ENCODE measurements around the gene PCDH9. TPM values are rescaled to one million over a fixed set of nuclear protein-coding genes. Genes with fewer than 3 reads are reported as not detected.

PCDH9 gene
- total RNA-seq, 6 experiments from 2014 or later = 1.6 to 3.9 (median 3.1) TPM

DNA sequence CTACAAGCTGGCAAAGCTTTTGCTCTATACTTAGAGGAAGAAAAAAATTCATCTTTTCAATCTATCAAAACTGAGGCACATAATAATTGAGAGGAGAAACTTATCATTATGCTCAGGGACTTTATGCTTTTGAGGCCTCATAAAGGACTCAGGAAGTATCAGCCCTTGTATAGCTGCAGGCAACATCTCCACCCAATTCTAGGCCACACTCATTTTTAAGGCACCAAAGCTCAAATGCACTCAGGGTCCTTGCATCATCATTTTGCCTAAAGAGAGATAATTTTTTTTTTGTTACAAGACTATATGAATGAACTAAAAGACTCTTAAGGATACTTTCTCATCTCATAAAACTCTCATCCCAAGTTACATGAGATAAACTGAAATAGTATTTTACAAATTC lies 78.5 kb downstream of the PCDH9 start:
- no peak overlapping the region for H3K4me3 ChIP-seq
- no peaks in the 10 kb centered on the region for H3K36me3 ChIP-seq
- ATAC-seq (no peak), DNase-seq (no peak)
- H3K4me1 ChIP-seq = no peaks in the 10 kb centered on the region
- no peaks in the 10 kb centered on the region for H3K27me3 ChIP-seq
- TF ChIP-seq, protein P1, sequence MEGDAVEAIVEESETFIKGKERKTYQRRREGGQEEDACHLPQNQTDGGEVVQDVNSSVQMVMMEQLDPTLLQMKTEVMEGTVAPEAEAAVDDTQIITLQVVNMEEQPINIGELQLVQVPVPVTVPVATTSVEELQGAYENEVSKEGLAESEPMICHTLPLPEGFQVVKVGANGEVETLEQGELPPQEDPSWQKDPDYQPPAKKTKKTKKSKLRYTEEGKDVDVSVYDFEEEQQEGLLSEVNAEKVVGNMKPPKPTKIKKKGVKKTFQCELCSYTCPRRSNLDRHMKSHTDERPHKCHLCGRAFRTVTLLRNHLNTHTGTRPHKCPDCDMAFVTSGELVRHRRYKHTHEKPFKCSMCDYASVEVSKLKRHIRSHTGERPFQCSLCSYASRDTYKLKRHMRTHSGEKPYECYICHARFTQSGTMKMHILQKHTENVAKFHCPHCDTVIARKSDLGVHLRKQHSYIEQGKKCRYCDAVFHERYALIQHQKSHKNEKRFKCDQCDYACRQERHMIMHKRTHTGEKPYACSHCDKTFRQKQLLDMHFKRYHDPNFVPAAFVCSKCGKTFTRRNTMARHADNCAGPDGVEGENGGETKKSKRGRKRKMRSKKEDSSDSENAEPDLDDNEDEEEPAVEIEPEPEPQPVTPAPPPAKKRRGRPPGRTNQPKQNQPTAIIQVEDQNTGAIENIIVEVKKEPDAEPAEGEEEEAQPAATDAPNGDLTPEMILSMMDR (IDR thresholded peaks at IDR 0.05) = no peak
- no peak for TF ChIP-seq POLR2A (IDR thresholded peaks at IDR 0.05)
- intact Hi-C loops (cut with DNase I) = no loop called here
- H3K27ac ChIP-seq = no peak overlapping the region
- H3K9me3 ChIP-seq = no peaks in the 10 kb centered on the region

DNA sequence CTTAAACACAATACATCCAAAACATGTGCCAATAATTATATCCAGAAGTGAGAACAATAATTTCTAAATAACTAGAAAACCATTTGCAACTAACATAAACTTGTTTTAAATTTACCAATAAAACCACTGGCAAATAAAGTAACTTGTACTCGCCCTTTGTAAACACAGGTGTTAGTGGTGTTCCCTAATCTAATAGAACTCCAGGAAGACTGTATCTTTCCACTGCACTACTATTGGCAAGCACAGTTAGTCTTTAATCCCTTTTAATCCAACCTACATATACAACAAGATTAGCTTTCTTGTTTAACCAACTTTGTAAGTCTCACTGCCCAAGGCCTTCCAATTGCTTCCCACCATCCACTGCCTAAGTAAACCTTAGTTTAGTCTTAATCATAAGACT lies 79.5 kb downstream of the PCDH9 start:
- intact Hi-C loops (cut with DNase I) = no loop called here
- Histone ChIP-seq H3K4me3 (no peak overlapping the region), H3K27ac (no peak overlapping the region), H3K4me1 (no peaks in the 10 kb centered on the region), H3K27me3 (no peaks in the 10 kb centered on the region), H3K36me3 (no peaks in the 10 kb centered on the region), H3K9me3 (no peaks in the 10 kb centered on the region)
- no peak for ATAC-seq
- TF ChIP-seq, protein P1 (IDR thresholded peaks at IDR 0.05) = no peak
- TF ChIP-seq POLR2A (IDR thresholded peaks at IDR 0.05) = no peak
- no peak for DNase-seq
- 50% methylated on average over 1 of the region's 1 CpG for WGBS (ENCODE audit: insufficient coverage, low coverage, low lambda C conversion rate, missing lambda C conversion rate)

DNA sequence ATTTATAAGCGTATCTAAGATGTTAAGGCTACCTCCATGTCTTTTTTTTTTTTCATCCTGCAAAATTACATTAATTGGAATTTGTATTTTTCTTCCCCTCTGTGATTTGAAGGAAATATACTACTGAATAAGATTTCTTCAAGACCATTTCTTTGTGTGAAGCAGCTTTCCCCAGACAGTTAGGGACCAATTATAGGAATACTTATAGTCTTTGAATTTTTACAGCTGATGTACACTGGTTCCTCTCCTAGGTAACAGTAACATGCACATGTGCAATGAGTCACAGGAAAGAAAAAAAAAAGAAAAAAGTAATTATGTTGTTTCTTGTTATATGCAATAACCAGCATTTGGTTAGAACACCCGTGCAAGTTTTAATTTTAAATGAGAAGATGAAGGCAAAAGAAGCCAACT lies 82.0 kb downstream of the PCDH9 start:
- peak in 1 of 4 donors; percentile 17 for ATAC-seq
- intact Hi-C loops (cut with DNase I) = no loop called here
- Histone ChIP-seq H3K4me1 (no peaks in the 10 kb centered on the region), H3K27me3 (no peaks in the 10 kb centered on the region), H3K27ac (no peak overlapping the region), H3K4me3 (no peak overlapping the region), H3K9me3 (no peaks in the 10 kb centered on the region), H3K36me3 (no peaks in the 10 kb centered on the region)
- WGBS (ENCODE audit: insufficient coverage, low coverage, low lambda C conversion rate, missing lambda C conversion rate) = 58% methylated on average over 2 of the region's 2 CpGs
- no peak for DNase-seq
- TF ChIP-seq POLR2A (IDR thresholded peaks at IDR 0.05) = no peak
- TF ChIP-seq, protein P1 (IDR thresholded peaks at IDR 0.05) = no peak

DNA sequence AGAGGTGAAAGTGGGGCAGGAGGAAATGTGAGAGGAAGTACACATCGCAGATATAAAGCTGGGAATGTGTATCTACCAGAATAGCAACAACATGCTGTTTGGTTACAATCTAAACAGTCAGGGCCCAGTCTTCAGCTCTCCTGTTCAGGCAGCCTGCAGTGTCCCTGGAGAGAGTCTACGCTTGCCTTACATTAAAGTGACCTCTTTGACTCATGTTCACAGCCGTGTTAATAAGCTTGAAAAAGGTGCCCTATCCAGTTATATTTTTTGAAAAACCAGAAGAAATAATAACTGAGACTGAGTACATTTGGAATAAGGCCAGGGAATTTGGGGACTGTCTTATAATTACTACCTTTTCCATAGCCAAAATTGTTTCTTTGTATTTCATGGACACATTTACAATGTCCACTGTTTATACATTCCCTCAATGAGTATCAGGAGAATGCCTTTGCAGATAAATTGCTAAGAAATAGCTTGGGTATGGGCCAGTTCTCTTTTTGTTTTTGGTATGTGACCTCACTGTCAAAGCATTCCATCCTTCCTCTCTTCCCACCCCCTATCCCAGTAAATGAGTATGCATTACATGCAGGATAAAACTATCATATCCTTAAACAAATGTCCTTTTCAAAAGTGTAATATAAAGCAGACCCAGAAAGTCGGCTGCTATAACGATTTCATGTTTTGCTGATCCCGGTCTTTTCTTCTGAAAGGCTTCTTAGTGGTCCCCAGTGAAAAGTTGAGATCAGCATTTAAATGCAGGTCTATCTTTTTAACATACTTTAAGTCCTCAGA lies 82.6 kb downstream of the PCDH9 start:
- Histone ChIP-seq H3K36me3 (no peaks in the 10 kb centered on the region), H3K4me3 (no peak overlapping the region), H3K4me1 (no peaks in the 10 kb centered on the region), H3K27ac (no peak overlapping the region), H3K27me3 (no peaks in the 10 kb centered on the region), H3K9me3 (no peaks in the 10 kb centered on the region)
- 40% methylated on average over 6 of the region's 6 CpGs for WGBS (ENCODE audit: insufficient coverage, low coverage, low lambda C conversion rate, missing lambda C conversion rate)
- DNase-seq (no peak), ATAC-seq (peak; percentile 53 to 78 (median 66))
- TF ChIP-seq, protein P1 (IDR thresholded peaks at IDR 0.05) = no peak
- TF ChIP-seq POLR2A (IDR thresholded peaks at IDR 0.05) = no peak
- intact Hi-C loops (cut with DNase I) = no loop called here

Data from right lobe of liver (tissue), 6 donors.